Measurements from ENCODE around the gene CMKLR1.

Gene CMKLR1

DNA sequence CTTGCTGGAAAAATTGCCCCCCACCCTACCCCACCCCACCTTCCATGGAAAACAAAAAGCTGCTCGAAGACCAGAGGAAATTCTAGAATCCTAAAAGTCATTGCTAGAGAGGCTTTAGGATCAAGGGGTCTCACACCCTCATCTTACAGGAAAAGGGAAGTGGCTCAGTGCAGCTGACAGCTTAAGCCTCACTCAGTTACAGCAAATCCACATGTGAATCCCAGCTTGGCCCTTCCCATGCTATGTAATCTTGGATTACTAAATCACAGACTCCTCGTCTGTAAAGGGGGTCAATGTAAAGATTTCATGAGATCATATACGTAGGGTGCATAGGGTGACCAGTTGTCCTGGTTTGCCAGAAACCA is 25.9 kb downstream of the CMKLR1 start:
- DNase-seq (ENCODE audit: low spot score), result no peak
- TF ChIP-seq, protein P1, sequence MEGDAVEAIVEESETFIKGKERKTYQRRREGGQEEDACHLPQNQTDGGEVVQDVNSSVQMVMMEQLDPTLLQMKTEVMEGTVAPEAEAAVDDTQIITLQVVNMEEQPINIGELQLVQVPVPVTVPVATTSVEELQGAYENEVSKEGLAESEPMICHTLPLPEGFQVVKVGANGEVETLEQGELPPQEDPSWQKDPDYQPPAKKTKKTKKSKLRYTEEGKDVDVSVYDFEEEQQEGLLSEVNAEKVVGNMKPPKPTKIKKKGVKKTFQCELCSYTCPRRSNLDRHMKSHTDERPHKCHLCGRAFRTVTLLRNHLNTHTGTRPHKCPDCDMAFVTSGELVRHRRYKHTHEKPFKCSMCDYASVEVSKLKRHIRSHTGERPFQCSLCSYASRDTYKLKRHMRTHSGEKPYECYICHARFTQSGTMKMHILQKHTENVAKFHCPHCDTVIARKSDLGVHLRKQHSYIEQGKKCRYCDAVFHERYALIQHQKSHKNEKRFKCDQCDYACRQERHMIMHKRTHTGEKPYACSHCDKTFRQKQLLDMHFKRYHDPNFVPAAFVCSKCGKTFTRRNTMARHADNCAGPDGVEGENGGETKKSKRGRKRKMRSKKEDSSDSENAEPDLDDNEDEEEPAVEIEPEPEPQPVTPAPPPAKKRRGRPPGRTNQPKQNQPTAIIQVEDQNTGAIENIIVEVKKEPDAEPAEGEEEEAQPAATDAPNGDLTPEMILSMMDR (IDR thresholded peaks at IDR 0.05; ENCODE audit: extremely low read depth, missing control alignments), result no peak

DNA sequence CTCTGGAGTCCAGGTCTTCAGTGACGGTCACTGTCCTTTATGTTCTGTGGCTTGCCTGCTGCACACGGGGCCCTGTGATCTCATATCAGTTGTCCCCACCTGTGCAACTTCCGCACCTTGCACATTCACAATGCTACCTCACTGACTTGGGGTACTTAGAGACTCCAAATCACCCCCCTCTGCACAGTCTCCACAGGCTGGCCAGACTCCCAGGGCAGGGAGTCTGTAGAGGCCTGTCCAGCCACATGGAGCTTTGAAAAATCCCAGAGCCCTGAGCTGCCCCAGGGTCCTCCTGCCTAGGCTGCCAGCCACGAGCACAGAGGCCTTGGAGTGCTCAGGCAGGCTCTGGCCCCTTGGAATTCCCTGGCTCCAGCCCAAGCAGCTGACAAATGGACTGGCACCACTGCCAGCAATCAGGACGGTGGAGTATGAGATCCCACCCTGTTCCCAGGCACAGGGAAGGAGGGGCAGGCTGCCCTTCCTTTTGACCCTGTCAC is 26.4 kb downstream of the CMKLR1 start:
- no peak for DNase-seq (ENCODE audit: low spot score)

DNA sequence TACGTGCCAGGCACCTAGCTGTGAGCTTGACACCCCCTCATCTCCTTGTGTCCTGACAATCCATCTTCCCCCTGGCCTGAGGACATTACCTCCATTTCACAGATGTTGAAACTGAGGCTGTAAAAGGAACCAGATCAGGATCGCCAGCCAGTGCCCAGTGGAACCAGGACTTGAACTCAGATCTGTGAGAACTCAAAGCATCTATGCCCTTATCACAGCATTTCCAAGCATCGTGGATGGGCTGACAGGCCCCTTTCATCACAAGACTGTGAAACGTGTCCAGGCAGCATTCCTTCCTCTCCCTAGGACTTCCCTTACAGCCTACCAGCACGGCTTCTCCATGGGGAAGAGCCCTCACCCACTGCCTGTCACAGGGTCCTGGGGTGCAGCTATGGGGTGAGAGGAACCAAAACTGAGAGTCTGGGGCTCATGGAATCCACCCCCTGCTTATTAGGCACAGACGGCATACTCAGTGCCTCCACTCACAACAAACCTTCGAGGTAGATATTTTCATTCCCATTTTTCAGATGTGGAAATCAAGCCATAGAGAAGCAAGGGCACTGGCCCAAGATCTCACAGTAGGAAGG is 26.9 kb downstream of the CMKLR1 start:
- DNase-seq (ENCODE audit: low spot score), result no peak
- TF ChIP-seq, protein P1 (IDR thresholded peaks at IDR 0.05; ENCODE audit: extremely low read depth, missing control alignments), result no peak

More for the DNA sequence above, 26.4 kb downstream of the CMKLR1 start:
- TF ChIP-seq, protein P1 (IDR thresholded peaks at IDR 0.05; ENCODE audit: extremely low read depth, missing control alignments), result no peak

DNA sequence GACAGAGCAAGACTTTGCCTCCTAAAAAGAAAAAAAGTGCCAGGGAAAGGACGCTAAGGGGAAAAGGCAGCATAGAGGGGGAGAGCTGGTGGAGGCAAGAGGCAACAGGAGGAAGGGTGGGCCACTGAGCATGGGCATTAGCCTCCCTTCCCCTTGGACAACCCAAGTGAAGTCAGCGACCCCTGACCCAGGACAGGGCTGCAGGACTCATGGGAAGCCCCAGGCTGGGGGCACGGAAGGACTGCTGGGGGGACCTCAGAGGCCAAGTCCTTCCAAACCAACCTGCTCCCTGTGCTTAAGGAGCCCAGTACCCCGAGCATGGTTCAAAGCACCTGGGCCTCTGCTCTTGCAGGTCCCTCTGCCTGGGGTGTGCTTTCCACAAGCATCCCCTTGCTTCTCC is 27.5 kb downstream of the CMKLR1 start:
- TF ChIP-seq, protein P1 (IDR thresholded peaks at IDR 0.05; ENCODE audit: extremely low read depth, missing control alignments), result no peak
- DNase-seq (ENCODE audit: low spot score), result no peak

DNA sequence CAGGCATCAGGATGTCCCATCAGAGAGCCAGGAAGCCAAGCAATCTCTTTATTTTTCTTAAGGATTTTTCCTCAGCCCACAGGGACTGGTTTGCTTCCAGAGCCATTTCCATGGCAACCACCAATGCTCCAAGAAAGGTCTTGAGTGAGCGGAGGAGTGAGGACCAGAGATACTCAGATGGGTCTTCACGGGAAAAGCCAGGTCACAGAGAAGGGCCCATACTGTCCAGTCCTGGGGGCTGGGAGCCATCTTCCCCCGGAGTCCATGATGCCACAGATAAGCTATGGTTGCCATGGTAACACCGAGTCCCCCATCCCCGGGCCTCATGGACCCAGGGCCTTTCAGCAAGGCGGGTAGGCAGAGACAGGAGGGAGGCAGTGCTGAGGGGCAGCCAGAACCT is 28.6 kb downstream of the CMKLR1 start:
- no peak for DNase-seq (ENCODE audit: low spot score)
- TF ChIP-seq, protein P1 (IDR thresholded peaks at IDR 0.05; ENCODE audit: extremely low read depth, missing control alignments), result no peak

DNA sequence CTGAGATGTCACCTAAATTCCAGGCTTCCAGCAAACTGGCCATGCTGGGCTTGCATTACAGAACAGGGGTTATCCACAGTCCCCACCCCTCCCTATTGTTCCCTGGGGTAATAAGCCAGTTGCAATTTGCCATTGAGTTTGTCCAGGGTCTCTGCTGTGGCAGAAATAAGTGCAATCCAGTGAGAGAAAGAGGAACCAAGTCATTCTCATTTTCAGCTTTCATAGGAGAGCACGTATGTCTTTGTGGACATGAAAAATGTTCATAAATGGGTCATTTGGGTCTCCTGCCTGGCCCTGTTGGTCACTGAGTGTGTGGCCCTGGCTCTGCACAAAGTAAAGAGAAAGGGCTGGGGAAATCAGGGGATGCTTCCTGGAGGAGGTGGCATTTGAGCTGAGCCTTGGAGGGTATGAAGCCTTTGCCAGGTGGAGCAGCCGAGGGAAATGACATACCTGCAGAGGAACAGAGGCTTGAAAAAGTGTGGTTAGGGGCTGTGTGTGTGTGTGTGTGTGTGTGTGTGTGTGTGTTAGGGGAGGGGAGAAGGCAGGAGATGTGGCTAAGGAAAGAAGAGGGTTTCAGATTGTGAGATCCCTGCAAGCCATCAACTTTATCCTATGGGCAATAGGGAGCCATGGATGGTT is 29.3 kb downstream of the CMKLR1 start:
- TF ChIP-seq, protein P1 (IDR thresholded peaks at IDR 0.05; ENCODE audit: extremely low read depth, missing control alignments), result no peak
- DNase-seq (ENCODE audit: low spot score), result peak; percentile 19

DNA sequence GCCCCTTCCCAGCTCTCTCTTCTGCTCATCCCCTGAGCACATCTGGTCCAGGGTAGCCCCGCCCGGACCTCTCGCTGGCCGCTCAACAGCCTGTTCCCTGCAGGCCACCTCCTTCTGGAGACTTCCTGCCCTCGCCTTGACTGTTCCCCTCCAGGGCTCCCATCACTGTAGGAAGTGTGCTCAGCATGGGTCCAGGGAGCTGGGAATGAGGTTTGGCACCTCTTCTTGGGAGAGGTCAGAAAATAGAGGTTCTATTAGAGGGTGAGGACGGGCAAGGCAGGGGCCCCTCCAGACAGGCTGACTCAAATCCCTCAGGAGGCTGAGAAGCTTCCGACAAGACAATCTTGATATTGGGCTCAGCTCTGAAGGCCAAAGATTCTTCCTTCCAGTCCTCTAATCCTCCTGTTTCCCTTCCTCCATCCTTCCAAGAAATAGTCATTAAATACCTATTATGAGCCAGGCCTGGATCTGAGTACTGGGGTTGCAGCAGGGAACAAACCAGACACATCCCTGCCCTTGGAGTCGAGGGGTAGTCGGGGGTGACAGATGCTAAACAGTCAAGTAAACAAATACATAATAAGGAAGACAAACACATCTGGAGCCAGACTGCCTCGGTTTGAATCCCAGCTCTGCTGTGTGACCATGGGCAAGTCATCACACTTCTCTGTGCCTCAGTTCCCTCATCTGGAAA is 30.6 kb downstream of the CMKLR1 start:
- TF ChIP-seq, protein P1 (IDR thresholded peaks at IDR 0.05; ENCODE audit: extremely low read depth, missing control alignments), result no peak
- DNase-seq (ENCODE audit: low spot score), result no peak
